HG03095 (cell line): ENCODE results near the gene EFCAB10.
"Not testable (repeated sequence)": the region's sequence is repeated elsewhere in the genome, so short reads cannot be mapped to it uniquely, and the experiment has no call there.

Experiments used
- ATAC-seq: cut with Tn5 transposase; IDR thresholded peaks from one replicate; pipeline ENCODE4 v1.9.1; 2021; ENCODE audit warnings: moderate library complexity; ENCODE audit not compliant: unreplicated experiment

The EFCAB10 gene

GRCh38 chr7:105599551-105599950 is 18.3 kb upstream of the EFCAB10 start:
- no peak for ATAC-seq

GRCh38 chr7:105599080-105599479 is 17.8 kb upstream of the EFCAB10 start:
- not testable (repeated sequence) for ATAC-seq

GRCh38 chr7:105596866-105597265 is 15.6 kb upstream of the EFCAB10 start:
- no peak for ATAC-seq

GRCh38 chr7:105594034-105594433 is 12.7 kb upstream of the EFCAB10 start:
- ATAC-seq: no peak

GRCh38 chr7:105591522-105591921 is 10.2 kb upstream of the EFCAB10 start:
- ATAC-seq: no peak

GRCh38 chr7:105590793-105591192 is 9.5 kb upstream of the EFCAB10 start:
- ATAC-seq: no peak

GRCh38 chr7:105589356-105590077 is 8.2 kb upstream of the EFCAB10 start:
- ATAC-seq: peak; percentile 79

- ATAC-seq: no peak
Measured at GRCh38 chr7:105587909-105588635, 6.8 kb upstream of the EFCAB10 start.

GRCh38 chr7:105585850-105586500 is 4.7 kb upstream of the EFCAB10 start:
- no peak for ATAC-seq

GRCh38 chr7:105584165-105584564 is 2.9 kb upstream of the EFCAB10 start:
- ATAC-seq: no peak

GRCh38 chr7:105583061-105583460 is 1.8 kb upstream of the EFCAB10 start:
- ATAC-seq: no peak

GRCh38 chr7:105580022-105580740 is 1.1 kb downstream of the EFCAB10 start:
- ATAC-seq: no peak

- ATAC-seq: no peak
Measured at GRCh38 chr7:105578496-105578895, 2.8 kb downstream of the EFCAB10 start.

GRCh38 chr7:105577251-105577650 is 4.0 kb downstream of the EFCAB10 start:
- no peak for ATAC-seq

- no peak for ATAC-seq
Measured at GRCh38 chr7:105571891-105572290, 9.4 kb downstream of the EFCAB10 start.

- no peak for ATAC-seq
Measured at GRCh38 chr7:105567821-105568220, 13.5 kb downstream of the EFCAB10 start.

GRCh38 chr7:105567024-105567423 is 14.3 kb downstream of the EFCAB10 start:
- ATAC-seq: no peak

- no peak for ATAC-seq
Measured at GRCh38 chr7:105565190-105565589, 16.1 kb downstream of the EFCAB10 start.

GRCh38 chr7:105559926-105560325 is 21.4 kb downstream of the EFCAB10 start:
- no peak for ATAC-seq

- no peak for ATAC-seq
Measured at GRCh38 chr7:105538339-105538738, 43.0 kb downstream of the EFCAB10 start.
